GM18517 (cell line): Measurements from ENCODE around the gene MCRIP2.

ENCODE experiments used
- ATAC-seq: cut with Tn5 transposase; IDR thresholded peaks from one replicate; pipeline ENCODE4 v1.9.1; 2021; ENCODE audit warnings: mild to moderate bottlenecking, moderate library complexity; ENCODE audit not compliant: unreplicated experiment

The MCRIP2 gene

GRCh38 chr16:667780-668518 is 26.3 kb downstream of the MCRIP2 start, which contains the start of gene RHOT2:
Gene RHOT2 (plus strand): TSS chr16:668132. CDS start chr16:668200, 68 bp downstream.
- no peak for ATAC-seq

DNA sequence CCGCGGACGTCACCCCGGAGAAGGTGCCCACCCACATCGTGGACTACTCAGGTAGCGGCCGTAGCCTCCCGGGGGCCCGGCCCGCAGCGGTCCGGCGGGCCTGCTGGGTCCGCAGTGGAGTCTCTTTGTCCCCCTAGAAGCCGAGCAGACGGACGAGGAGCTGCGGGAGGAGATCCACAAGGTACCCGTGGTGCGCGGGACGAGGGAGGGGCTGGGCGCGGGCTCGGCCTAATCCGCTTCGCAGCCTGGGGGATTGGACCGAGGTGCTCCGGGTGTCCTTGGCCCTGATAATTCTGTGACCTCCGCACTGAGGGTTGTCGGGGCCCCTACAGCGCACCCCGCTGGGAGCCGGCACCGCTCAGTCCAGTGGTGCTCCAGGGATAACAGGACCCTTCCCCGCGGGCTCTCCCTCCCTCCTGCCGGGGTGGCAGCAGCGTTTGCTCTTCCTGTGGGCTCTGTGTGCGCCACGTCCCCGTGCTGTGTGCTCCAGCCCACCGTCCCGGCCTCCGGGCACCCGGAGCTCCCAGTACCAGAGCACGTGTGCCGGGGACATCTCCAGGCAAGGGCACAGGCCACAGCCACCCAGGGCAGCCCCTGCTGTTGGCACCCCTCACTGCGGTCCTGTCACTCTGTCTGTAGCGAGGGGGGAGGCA is 27.0 kb downstream of the MCRIP2 start:
- no peak for ATAC-seq

DNA sequence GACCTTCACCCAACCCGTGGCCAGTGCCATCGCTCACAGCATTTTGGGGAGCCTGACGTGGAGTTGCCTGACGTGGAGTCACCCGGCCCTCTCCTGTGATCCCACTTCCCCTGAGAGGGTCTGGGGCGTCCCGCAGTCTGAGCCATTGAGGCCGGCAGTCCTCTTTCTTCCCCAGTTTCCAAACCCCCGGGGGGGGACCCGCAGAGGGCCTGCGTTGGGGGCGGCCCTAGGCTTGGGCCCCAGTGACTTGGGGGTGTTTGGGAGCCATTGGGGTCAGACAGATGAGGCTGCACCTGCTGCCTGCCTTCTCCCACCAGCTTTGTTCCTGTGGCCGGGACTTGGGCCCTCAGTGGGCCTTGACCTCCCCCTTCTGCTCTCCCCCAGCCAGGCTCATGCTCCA is 28.0 kb downstream of the MCRIP2 start:
- ATAC-seq, result no peak

DNA sequence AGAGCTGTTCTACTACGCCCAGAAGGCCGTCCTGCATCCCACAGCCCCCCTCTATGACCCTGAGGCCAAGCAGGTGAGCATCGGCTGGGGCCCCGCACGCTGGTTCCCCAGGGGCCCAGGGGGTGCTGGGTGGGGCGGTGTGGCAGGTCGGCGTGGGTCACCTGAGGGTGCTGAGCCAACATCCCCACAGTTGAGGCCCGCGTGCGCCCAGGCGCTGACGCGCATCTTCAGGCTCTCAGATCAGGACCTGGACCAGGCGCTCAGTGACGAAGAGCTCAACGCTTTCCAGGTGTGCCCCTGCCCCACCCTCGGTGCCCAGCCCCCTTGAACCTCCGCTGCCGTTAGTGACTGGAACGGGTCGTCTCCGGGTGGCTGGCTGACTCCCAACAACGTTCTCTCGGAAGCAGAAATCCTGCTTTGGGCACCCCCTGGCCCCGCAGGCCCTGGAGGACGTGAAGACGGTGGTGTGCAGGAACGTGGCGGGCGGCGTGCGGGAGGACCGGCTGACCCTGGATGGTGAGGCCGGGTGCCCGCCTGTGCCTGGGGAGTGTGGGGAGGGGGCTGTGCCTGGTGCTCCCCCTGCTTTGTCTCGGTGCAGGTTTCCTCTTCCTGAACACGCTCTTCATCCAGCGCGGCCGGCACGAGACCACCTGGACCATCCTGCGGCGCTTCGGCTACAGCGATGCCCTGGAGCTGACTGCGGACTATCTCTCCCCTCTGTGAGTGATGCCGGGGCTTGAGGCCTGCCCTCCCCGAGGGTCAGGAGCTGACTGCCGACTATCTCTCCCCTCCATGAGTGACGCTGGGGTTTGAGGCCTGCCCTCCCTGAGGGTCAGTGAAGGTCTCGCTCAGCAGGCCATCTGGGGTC is 29.1 kb downstream of the MCRIP2 start:
- ATAC-seq, result no peak

GRCh38 chr16:671353-672131 is 29.9 kb downstream of the MCRIP2 start:
- ATAC-seq, result no peak

DNA sequence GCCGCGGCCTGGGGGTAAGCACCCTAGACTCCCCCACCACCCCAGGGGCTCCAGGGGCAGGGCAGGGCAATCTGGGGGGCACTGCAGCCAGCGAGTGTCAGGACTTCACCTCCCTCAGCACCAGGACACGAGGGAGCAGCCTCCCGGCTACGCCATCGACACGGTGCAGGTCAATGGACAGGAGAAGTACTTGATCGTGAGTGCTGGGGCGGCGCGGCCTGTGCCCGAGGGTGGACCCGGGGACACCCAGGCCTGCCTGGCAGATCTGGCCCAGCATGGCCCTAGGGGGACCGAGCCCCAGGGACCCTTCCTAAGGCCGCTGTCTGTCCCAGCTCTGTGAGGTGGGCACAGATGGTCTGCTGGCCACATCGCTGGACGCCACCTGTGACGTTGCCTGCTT is 30.7 kb downstream of the MCRIP2 start:
- no peak for ATAC-seq

DNA sequence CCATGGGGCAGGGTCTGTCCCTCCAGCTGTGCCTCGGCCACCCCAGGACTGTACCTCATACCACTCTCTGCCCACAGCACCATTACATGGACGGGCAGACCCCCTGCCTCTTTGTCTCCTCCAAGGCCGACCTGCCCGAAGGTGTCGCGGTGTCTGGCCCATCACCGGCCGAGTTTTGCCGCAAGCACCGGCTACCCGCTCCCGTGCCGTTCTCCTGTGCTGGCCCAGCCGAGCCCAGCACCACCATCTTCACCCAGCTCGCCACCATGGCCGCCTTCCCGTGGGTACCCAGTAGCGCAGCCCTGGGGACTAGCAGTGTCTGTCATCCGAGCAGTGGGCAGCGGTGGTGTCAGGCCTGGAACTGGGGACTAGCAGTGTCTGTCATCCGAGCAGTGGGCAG is 31.2 kb downstream of the MCRIP2 start:
- no peak for ATAC-seq

- ATAC-seq, result no peak
These were observed 31.9 kb downstream of the MCRIP2 start for GRCh38 chr16:673399-673991.

- ATAC-seq, result no peak
These were observed 32.7 kb downstream of the MCRIP2 start for GRCh38 chr16:674214-674881.

DNA sequence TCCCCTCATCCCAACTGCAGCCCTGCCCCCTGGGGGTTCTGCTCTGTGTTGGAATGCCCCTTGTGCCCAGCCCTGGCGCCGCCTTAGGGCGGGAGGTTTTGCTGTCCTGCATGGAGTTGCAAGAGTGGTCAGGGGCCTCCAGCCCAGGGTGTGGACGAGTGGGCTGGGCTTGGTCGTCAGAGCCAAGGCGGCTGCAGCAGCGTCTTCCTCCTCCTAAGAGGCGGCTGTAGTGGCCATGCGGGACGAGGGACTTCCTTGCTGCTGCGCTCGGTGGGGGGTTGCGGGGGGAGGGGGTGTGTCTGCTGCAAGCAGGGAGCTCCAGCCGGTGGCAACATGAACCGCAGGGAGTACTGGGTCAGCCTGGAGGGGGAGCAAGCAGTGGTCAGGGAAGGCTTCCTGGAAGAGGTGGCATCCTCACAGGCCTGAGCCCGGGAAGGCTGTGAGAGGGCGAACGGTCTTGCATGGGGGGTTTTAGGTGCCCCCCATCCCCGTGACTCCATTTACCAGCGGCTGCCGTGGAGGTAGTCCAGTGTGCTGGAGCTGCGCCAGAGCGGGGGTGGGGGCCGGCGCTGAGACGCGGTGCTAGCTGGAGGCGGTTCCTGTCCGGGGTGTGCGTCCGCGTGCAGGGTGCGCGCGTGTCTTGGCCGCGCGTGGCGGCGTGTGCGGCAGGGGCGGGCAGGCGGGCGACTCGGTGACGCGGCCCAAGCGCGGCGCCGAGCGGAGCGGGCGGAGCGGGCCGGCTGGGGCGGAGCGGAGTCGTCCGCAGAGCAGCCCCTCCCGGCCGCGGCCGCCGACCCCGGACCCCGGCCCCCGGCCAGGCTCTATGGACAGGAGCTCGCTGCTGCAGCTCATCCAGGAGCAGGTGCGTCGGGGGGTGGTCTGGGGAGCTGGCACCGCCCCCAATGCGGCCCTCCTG is 33.6 kb downstream of the MCRIP2 start, which contains the start of gene RHBDL1:
TSS of gene RHBDL1 (plus strand) at position 704 of the 916 bp plus-strand sequence. CDS start at position 824, 120 bp downstream.
- ATAC-seq, result no peak

DNA sequence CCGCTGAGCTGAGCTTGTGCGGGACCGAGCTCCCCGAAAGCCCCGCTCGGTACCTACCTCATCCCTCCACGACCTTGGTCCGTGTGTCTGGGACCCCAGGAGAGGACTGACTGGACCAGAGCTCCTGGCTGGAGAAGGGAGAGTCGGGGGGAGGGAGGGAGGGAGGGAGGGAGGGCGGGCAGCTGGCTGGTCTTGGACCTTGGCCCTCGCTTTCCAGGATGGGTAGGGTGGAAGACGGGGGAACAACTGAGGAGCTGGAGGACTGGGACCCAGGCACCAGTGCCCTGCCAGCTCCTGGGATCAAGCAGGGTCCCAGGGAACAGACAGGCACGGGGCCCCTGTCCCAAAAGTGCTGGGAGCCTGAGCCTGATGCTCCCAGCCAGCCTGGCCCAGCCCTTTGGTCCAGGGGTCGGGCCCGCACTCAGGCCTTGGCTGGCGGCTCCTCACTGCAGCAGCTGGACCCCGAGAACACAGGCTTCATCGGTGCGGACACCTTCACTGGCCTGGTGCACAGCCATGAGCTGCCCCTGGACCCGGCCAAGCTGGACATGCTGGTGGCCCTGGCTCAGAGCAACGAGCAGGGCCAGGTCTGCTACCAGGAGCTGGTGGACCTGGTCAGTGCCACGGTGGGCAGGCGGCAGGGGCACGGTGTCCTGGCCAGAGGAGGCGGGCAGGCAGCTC is 34.4 kb downstream of the MCRIP2 start:
- no peak for ATAC-seq

- no peak for ATAC-seq
These were observed 34.9 kb downstream of the MCRIP2 start for GRCh38 chr16:676565-676902.

- ATAC-seq, result no peak
These were observed 35.3 kb downstream of the MCRIP2 start for GRCh38 chr16:676913-677312.

- ATAC-seq, result no peak
These were observed 35.9 kb downstream of the MCRIP2 start for GRCh38 chr16:677316-678190.

DNA sequence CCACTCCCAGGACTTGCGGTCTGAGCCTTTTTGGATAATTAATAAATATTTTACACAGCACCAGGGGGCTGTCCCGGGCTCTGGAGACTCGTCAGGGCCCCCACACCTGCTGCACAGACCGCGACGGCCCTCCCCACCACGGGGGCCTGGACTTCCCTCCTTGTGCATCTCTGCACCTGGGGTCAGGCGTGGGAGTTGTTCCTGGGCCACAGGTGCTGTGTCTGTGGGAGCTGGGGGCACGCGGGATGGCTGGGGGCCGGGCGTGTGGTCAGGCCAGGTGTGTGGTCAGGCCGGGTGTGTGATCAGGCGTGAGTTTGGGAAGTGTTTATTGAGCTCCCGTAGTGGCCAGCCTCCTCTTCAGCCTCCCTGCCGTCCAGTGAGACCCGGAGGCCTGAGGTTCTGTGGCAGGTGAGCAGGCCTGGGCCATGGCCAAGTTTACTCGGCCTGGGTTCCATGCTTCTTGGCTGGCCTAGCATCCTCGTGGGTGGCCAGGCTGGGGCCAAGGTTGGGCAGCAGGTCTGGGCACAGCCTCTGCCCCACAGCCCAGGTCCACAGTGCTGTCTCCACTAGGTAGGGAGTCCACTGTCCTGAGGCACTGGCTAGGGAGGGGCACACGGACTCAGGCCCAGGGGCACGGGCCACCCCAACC is 36.7 kb downstream of the MCRIP2 start:
- ATAC-seq, result no peak

GRCh38 chr16:678858-679813 is 37.5 kb downstream of the MCRIP2 start:
- ATAC-seq, result no peak
